Parathyroid adenoma (tissue), 2 donors: ENCODE measurements around the gene DOLPP1.
A peak's percentile ranks its signal among the peaks of the same experiment; 100 is the strongest.

Experiments
- H2AFZ ChIP-seq: fragments of 300-600 bp; sonication (generic); one replicate; pipeline ENCODE4 v1.7.0; 2017; ENCODE audit warnings: antibody characterized with exemption, mild to moderate bottlenecking
- H3K27ac ChIP-seq: fragments of 300-600 bp; sonication (generic); one replicate; pipeline ENCODE4 v1.7.0; 2017
- H3K27me3 ChIP-seq: fragments of 300-600 bp; sonication (generic); one replicate; pipeline ENCODE4 v1.7.0; 2017; ENCODE audit warnings: low read length; ENCODE audit not compliant: control insufficient read depth, insufficient read depth
- H3K36me3 ChIP-seq: fragments of 300-600 bp; sonication (generic); one replicate; pipeline ENCODE4 v1.7.0; 2017; ENCODE audit warnings: low read length; ENCODE audit not compliant: control insufficient read depth, insufficient read depth
- H3K4me1 ChIP-seq: fragments of 300-600 bp; sonication (generic); one replicate; pipeline ENCODE4 v1.7.0; 2017; ENCODE audit warnings: control low read depth
- H3K4me2 ChIP-seq: fragments of 300-600 bp; sonication (generic); one replicate; pipeline ENCODE4 v1.7.0; 2017; ENCODE audit warnings: low read length
- H3K4me3 ChIP-seq: fragments of 300-600 bp; sonication (generic); one replicate; pipeline ENCODE4 v1.7.0; 2017; ENCODE audit warnings: low read depth, low read length
- H3K79me2 ChIP-seq: fragments of 300-600 bp; sonication (generic); one replicate; pipeline ENCODE4 v1.7.0; 2017; ENCODE audit warnings: control low read depth
- H3K9ac ChIP-seq: fragments of 300-600 bp; sonication (generic); one replicate; pipeline ENCODE4 v1.7.0; 2017; ENCODE audit warnings: mild to moderate bottlenecking
- H3K9me3 ChIP-seq: fragments of 300-600 bp; sonication (generic); one replicate; pipeline ENCODE4 v1.7.0; 2017; ENCODE audit warnings: low read length; ENCODE audit not compliant: control insufficient read depth
- CTCF ChIP-seq: fragments of 300-600 bp; sonication (generic); IDR thresholded peaks from one replicate; pipeline ENCODE4 v1.7.0; 2017; ENCODE audit warnings: antibody characterized with exemption, mild to moderate bottlenecking
- donor health status: primary hyperparathyroidism.

Gene DOLPP1

GRCh38 chr9:129036241-129036922, 44.5 kb upstream of the DOLPP1 start, which contains the start of gene MIGA2:
Gene MIGA2, plus strand, starts transcription at chr9:129036626. Its CDS starts 3,969 bp downstream, at chr9:129040595.
- peak within 1 kb of the TSS; percentile 60 for H3K27ac ChIP-seq
- H3K36me3 ChIP-seq: no peaks in the 10 kb centered on the region
- TF ChIP-seq CTCF: no peak
- no peaks in the 10 kb centered on the region for H3K4me1 ChIP-seq
- peak within 1 kb of the TSS; percentile 94 for H3K4me3 ChIP-seq
- H3K9me3 ChIP-seq: no peaks in the 10 kb centered on the region
- peak within 1 kb of the TSS; percentile 96 for H3K4me2 ChIP-seq
- H2AFZ ChIP-seq: peak within 1 kb of the TSS; percentile 84
- H3K27me3 ChIP-seq: no peaks in the 10 kb centered on the region
- H3K9ac ChIP-seq: peak within 1 kb of the TSS; percentile 28
- H3K79me2 ChIP-seq: peaks cover 15% of the 10 kb centered on the region

GRCh38 chr9:129036923-129037766, 43.8 kb upstream of the DOLPP1 start:
- Histone ChIP-seq H3K9me3 (no peaks in the 10 kb centered on the region), H3K27me3 (no peaks in the 10 kb centered on the region), H3K36me3 (no peaks in the 10 kb centered on the region), H3K4me2 (peak overlapping the region; percentile 77), H2AFZ (peak overlapping the region; percentile 84), H3K27ac (peak overlapping the region; percentile 60), H3K9ac (peak overlapping the region; percentile 28), H3K79me2 (peaks cover 18% of the 10 kb centered on the region), H3K4me1 (no peaks in the 10 kb centered on the region), H3K4me3 (peak overlapping the region; percentile 94)
- TF ChIP-seq CTCF: no peak

GRCh38 chr9:129037767-129038098, 43.2 kb upstream of the DOLPP1 start:
- Histone ChIP-seq H3K9me3 (no peaks in the 10 kb centered on the region), H2AFZ (no peak overlapping the region), H3K27ac (no peak overlapping the region), H3K4me2 (peak overlapping the region; percentile 77), H3K4me1 (no peaks in the 10 kb centered on the region), H3K36me3 (no peaks in the 10 kb centered on the region), H3K27me3 (no peaks in the 10 kb centered on the region), H3K79me2 (peaks cover 18% of the 10 kb centered on the region), H3K9ac (no peak overlapping the region), H3K4me3 (peak overlapping the region; percentile 94)
- TF ChIP-seq CTCF: no peak

- peaks cover 18% of the 10 kb centered on the region for H3K79me2 ChIP-seq
- peak overlapping the region; percentile 77 for H3K4me2 ChIP-seq
- TF ChIP-seq CTCF: no peak
- H3K27ac ChIP-seq: no peak overlapping the region
- no peaks in the 10 kb centered on the region for H3K27me3 ChIP-seq
- no peaks in the 10 kb centered on the region for H3K36me3 ChIP-seq
- no peaks in the 10 kb centered on the region for H3K4me1 ChIP-seq
- no peak overlapping the region for H2AFZ ChIP-seq
- no peak overlapping the region for H3K9ac ChIP-seq
- H3K9me3 ChIP-seq: no peaks in the 10 kb centered on the region
- H3K4me3 ChIP-seq: peak overlapping the region; percentile 94
Measured at GRCh38 chr9:129038109-129038852, 42.6 kb upstream of the DOLPP1 start.
